HG02973 (cell line): ENCODE results near the gene SNAP25.

Experiments used
- ATAC-seq: cut with Tn5 transposase; IDR thresholded peaks from one replicate; pipeline ENCODE4 v1.9.1; 2021; ENCODE audit warnings: moderate library complexity; ENCODE audit not compliant: unreplicated experiment

The SNAP25 gene

DNA sequence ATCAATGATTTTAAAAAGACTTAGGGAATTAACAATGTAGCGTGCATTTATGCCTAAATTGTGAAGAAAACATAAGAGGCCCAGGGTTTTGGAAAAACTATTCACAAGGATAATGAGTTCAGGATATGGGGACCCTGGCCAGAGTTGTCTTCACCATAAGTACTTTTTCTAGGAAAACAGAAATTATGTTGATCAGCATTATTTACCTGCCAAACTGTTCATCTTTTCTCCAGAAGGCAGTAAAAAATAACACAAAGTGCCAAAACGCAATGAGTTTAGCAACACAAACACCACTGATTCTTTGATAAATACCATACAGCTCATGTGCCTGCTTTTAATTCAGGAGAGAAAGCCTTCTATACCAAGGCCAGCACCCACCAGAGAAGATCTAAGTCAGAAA lies 43.1 kb downstream of the SNAP25 start:
- no peak for ATAC-seq

DNA sequence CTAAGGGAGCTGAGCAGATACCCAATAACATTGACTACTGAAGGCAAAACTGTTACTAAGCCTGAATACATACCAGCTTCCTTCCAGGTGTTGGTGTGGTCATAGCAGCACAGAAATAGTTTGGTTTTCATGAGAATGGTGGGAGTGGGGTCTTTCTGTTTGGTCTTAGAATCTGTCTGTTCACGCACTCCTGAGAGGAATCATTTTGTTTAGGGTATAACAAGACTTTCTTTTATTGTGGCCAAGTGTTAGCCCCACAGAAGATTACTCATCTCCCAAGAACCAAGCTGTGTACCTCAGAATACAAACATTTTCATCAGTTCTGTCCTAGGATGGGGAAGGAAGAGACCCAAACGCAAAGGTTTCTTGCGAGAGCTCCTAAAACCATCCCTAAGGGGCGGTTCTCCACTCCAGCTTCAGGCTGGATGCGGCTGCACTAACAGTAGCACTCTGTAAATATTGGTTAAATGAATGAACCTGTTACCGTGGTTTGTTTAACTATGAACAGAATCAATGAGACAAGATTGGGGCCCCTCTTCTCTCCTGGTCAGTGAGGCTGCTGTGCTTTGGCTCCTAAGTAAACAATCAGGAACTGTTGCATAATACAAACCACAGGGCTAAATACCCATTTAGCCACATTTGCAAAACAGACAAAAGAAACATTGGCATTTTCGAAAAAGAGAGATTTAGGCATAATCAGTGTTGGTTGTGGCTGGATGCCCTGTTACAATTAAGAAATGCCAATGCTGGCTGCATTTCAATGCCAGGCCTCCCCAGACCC lies 44.9 kb downstream of the SNAP25 start:
- no peak for ATAC-seq

DNA sequence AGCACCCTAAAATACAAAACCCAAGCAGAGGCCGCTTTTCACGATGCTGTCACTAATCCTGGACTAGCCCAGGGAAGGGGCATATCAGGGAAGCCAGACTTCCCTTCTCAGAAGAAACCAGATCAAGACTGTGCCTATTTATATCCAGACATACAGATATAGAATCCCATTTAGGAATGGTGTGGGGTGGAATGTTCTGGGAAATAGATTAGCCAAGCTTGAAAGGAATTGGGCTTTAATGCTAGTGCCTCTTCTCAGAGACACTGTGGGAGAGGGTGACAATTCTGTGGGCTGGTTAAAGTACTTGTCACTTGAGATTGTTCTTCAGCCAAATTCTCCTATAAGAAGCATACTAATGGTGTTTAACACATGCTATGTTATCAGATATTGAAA lies 45.5 kb downstream of the SNAP25 start:
- ATAC-seq: no peak

DNA sequence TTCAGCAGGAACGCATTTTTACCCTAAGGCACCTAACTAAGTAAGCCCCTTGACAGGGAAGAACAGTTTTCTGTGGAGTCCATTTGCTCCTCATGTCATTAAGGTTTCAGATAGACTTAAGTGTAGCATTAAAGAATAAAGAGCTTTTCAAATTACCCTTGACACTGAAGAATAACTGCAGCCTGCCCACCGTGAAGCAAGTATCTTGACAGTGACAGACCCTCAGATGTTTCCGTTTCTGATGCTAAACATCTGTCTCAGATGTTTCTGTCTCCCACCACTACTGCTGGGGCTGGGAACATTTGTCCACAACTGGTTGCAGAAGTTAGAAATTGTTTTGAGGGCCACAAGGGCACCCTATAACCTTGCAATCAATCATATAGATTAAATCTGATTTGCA lies 50.0 kb downstream of the SNAP25 start:
- no peak for ATAC-seq

DNA sequence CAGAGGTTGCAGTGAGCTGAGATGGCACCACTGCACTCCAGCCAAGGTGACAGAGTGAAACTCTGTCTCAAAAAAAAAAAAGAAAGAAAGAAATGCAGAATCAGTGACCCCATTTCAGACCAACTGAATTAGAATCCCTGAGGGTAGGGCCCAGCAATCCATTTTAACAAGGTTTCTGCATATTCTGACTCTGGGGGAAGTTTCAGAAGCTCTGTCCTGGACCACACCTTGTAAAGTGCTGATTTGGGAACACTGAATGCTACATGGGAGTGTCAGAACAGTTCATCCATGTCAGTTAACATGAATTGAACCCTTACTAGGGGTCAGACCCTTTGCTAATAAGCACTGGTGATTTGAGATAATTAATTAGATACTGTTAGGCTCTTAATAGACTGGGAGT lies 52.0 kb downstream of the SNAP25 start:
- no peak for ATAC-seq

DNA sequence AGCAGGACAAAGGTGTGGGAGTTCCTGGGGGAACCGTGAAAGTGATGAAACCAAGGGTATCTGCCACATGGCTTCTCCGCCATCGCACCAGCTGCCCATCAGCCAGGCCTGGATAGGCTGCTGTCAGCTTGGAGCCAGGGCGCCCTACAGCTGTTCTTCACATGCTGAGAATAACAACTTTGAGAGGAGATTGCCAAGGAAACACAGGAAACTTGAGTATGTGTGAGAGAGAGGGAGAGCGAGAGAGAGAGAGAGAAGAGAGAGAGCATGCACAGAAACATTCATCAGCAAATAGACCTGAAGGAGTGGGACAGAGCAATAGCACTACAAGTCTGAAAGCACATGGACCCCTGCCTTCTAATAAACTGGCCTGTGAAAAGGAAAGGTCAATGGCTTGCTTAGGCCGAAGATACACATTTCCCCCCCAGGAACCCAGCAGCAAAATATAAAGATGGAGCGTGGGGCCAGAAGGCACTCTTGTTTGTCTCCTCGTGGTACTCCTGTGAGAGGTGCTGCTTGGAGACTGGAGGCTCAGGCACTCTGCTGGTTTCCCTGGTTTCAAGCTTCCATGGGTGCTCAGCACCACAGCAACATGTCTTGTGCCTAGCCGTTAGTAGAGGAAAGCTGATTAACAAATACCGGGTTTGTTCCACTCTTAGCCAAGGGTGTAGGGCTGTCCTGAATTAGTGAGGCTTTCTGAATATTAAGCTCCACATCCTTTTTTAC lies 53.0 kb downstream of the SNAP25 start:
- no peak for ATAC-seq

DNA sequence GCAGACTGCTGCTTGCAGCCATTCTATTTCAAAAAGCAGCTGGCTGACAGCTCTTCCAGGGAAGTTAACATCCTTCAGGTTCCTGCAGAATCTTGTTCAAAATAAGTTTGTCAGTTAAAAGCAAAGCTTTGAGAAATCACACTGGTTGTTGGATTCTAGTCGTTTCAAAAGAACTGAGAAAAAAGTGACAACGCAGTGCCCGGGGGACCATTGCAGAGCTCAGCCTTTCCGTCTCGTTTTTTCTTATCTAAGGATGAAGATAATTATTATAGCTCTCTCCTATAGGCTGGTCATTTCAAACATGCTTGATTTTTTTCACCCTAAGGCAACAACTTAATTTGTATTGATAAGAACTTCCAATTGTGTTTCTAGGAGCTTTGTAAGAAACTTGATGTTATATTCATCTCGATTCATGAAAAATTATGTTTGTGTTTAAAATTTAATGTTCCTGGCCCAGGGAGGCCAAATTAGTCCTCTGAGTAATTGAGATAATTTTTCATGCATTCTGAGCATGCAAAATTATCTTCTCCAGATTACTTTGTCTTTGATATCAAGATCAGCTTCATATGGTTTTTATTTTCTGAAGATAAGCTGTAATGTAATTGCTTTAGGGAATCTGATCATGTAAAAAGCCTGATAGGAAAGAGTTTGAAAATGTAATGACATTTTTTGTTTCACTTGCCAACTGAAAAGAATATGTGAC lies 58.4 kb downstream of the SNAP25 start:
- ATAC-seq: no peak

DNA sequence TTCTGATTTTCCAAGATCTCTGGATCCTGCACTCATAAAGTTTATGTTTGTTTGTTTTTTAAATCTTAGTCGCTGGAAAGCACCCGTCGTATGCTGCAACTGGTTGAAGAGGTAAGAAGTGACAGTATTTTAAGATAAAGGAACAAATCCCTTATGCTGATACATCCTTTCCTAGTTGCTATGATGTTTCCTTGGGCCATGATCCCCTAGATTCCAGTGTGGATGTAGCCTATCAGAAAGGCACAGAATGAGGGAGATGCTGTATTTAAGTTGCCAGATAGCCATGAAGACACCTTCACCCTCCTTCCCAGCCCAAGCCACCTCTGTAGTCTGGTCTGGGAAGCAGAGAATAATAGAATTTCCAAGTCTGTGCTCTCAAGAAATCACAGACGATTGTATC lies 59.0 kb downstream of the SNAP25 start:
- ATAC-seq: no peak

DNA sequence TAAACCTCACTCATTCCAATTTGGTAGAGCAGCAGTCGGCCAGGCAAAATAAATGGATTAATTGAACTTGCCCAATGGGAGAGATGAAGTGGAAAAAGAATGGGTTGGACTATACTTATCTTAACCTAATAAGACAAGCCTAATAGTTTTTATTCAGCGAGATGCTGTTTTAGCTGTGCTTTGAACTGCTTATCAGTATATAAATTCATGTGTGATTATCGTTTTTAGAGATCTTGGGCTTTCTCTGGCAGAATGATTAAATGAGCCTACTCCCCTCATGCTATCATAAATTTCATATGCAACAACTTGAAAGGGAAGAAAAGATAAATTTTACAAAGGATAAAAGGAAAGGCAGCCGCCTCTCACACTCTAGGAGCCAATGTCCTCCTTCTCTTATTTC lies 59.8 kb downstream of the SNAP25 start:
- no peak for ATAC-seq

DNA sequence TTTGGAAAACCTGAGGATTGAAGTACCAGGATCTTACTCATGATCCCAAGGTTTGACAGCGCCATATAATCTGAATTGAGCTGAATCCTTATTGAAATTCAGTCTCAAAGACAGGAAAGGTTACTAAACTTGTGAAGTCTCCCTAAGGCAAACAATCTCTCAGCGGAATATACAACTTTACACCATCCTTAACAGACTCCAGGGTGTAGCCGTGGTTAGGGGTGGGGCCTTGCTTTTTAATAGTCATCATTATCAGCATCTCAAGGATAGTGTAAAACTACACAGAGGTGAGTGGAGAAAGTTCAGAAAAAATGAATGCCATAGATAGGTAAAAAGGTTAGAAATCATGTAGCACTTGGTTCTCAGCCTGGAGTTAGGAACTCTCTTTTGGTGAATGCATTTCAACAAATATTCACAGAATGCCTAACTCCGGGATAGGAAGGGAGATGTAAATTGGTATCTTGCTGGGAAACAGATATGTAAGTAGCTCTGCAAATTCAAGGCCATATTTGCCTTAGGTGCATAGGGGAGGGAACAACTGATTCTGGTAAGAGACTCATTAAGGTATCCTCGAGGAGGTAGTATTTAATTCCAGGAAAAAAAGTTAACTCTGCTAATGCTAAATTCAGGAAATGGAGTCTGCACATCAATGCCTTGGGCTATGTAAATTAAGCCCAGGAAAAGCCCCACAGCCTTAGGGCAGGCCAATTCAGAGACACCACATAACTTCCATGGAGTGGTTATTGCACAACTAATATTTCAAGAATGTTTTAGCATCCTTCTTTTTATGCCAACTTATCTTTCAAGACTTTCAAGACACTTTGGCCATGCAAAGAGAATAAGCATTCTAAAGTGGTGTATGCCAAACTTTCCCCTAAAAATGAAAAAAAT lies 61.6 kb downstream of the SNAP25 start:
- no peak for ATAC-seq

DNA sequence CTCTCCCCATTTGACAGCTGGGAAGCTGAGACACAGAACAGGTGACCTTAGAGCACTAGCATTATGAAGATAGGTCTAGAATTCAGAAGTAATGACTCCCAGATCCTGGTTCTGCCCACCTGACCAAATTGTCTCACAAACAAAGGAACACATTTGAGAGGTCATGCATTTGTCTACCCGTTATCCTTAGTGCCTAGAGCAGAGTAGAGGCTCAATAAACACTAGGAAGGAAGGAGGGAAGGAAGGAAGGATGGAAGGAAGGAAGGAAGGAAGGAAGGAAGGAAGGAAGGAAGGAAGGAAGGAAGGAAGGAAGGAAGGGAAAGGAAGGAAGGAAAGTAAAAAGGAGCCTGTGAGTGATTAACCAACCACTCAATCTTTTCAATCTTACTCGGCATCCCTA lies 63.3 kb downstream of the SNAP25 start:
- no peak for ATAC-seq

DNA sequence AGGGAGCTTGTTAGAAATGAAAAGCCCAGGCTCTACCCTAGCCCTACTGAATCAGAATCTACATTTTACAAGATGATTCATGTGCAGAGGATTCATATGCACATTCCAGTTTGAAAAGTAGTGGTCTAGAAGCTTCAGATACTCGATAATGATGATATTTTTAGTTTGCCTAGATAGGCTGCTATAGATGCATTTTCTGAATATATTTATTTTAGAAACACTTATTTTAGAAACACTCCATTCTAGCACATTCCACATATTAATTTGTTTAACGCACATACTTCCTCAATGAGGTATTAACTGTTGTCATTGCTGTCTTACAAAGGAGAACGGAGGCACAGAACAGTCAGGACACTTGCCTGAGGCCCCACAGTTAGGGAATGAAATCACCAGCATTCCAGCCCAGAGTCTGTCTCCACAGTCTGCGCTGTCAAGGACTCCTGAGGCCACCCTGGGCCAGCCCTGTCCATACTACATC lies 64.4 kb downstream of the SNAP25 start:
- no peak for ATAC-seq

DNA sequence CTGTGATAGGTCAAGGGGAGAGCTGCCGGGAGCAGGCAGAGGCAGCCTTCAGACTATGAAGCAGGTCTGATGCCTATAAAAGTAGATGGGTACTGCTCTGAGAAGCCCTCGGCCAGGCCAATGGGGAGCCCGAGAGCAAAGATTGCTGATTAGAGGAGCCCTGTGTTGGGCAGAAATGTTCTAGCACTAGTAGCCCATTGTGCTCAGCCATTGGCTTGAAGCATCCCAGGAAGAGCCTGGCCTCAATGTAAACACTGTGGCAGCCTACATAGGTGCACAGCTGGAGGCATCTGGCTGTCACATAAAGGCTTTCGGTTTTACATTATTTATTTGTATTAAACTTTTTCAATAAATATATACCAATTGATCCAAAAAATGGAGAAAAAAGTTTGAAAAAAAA lies 67.7 kb downstream of the SNAP25 start:
- no peak for ATAC-seq

DNA sequence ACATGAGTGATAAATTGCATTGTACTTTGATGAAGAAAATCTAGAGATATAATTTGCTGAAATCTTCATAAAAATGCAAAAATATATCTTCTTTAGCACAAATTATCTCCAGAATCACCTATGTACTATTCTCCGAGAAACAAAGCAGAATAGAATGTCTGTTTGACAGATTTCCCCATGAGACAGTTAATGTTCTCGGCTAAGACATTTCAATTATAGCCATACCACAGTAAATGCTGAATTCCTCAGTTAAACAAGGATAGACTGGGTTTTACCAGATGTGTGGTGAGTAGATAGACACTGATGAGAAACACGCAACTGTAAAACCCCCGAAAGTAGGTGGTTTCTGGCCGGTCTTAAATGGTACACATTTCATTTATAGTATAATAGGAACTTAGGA lies 69.8 kb downstream of the SNAP25 start:
- no peak for ATAC-seq

DNA sequence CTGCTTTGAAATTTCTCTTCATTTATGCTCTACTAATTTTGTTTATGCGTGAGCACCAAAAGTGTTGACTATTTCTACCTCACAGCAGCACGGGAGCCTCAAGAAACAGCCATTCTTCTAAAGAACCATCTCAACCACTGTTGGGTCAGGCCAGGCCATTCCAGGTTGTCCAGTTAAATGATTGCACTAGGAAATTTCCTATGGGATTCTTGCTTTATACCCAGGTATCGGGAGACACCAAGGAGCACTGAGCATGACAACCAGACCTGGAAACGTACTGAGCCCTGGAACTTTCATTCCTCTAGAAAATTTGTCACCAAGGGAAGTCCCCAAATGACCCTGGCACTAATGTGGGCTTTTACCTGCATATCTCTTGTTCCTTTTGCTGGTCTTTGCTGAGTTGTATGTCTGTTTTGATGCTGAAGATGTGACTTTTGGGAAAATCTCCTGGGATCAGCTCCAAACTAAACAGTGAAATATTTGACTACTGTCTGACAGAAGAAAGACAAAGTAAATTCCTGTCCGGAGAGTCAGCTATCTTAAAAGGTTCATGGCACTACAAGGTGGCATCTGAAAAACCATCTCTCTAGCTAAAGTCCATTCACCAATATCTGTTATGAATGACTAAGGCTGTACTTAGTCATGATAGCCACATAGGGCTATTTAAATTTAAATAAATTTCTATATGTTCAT lies 70.5 kb downstream of the SNAP25 start:
- ATAC-seq: no peak

DNA sequence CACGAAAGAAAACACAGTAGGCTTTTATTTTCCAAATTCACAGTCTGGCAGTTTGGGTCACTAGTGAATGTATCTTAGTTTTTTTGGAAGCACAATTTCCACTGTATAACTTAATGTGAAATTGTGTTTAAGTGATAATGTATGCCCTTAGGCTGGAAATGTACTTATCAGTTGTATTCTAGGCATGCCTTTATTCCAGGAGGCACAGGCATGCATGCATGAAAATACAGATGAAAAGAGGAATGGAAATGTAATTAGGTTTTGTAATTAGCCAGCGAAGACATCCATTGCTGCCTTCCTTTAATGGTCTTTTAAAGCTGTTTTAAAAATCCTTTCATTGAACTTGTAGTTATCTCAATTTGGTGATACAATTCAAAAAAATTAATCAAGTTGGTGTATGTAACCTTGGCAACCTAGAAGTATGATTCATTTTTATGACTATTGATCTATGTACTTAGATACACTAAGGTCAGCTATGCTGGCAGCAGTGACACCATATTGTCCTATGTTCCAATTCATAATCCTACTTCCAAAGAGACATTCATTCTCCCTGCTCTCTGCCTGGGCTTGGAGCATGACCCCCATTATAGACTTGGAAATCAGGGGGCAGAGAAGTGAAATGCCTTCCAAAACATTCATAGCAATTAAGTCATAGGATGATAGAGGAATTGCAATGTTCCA lies 73.1 kb downstream of the SNAP25 start:
- no peak for ATAC-seq

DNA sequence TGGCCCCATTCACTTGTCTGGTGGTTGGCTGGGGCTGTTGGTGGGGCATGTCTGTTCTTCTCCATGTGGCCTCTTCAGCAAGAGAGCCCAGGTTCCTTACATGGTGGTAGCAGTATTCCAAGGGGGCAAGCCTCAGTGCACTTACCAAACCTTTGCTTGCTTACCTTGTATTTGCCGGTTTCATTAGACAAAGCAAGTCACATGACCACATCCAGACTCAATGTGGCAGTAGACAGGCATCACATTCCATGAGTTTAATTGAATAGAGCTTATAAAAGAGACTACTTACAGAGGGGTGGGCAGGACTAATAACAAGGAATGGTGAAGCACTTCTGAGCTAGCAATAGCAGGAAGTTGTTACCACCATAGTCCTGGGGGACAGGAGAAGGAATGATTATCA lies 78.6 kb downstream of the SNAP25 start:
- no peak for ATAC-seq

DNA sequence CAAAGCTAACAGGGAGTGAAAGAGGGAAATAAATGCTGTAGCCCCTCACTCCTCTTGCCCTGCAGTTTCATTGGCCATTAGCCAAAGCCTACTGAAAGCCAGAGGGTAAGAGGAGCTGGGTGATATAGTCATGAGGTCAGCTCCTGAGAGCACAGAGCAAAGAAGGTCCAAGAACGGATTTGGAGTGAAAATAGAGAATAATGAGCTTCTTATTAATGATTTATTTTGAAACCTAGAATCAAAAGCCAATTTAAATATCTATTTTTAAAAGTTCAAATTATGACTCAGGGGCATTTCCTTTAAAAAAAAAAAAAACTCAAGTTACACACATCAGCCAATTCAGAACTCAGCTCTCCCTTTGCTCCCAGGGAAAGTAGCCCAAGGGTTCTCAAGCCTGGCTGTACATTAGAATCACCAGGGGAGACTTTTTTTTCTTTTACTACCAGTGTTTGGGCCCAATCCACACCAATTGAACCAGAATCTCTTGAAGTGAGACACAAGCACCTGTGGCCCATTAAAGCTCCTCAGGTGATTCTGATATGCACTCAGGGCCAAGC lies 79.1 kb downstream of the SNAP25 start:
- no peak for ATAC-seq
